SH-SY5Y (cell line): ENCODE results near the gene SP100.

Source experiments
- GATA2 ChIP-seq: IDR thresholded peaks from 2 replicates; pipeline ENCODE4 v1.6.1; 2011; ENCODE audit warnings: mild to moderate bottlenecking, low read depth, low read length
- GATA3 ChIP-seq: IDR thresholded peaks from 2 replicates; pipeline ENCODE4 v1.6.1; 2011; ENCODE audit warnings: low read depth, mild to moderate bottlenecking, low read length, moderate library complexity

- TF ChIP-seq GATA2: no peak
- no peak for TF ChIP-seq GATA3
Measured at GRCh38 chr2:230512955-230513748, 97.2 kb downstream of the SP100 start.
